SK-N-SH (cell line): ENCODE data around the gene ADAM29. TPM values are rescaled to one million over a fixed set of nuclear protein-coding genes. Genes with fewer than 3 reads are reported as not detected.

ENCODE experiments used
- CTCF ChIA-PET: fragments of 300-600, 350-600 bp; formaldehyde crosslinking; extraction: SDS; loops from one replicate; lab custom pipeline; 2021; lab: Yijun Ruan, JAX
- POLR2A ChIA-PET: fragments of 350-600 bp; sonication (Branson Sonifier 250); formaldehyde crosslinking; extraction: SDS; loops from one replicate; lab custom pipeline; 2020; ENCODE audit warnings: antibody characterized with exemption, inconsistent platforms; lab: Yijun Ruan, JAX
- DNase-seq: peaks from one replicate; pipeline ENCODE4 v3.0.0; 2012
- H2AFZ ChIP-seq: fragments of 200-600 bp; sonication (generic); 2 replicates; pipeline ENCODE4 v1.8.1; 2016; ENCODE audit warnings: antibody characterized with exemption, mild to moderate bottlenecking, low read depth
- H3F3A ChIP-seq: fragments of 200-600 bp; sonication (generic); replicated peaks from 2 replicates; pipeline ENCODE3; 2016; ENCODE audit warnings: antibody characterized with exemption, mild to moderate bottlenecking; ENCODE audit not compliant: insufficient read depth
- H3K27ac ChIP-seq, 2 experiments: fragments of 200-500 bp in 1 of 2; fragments of 200-600 bp in 1 of 2; sonication (Bioruptor generic) in 1 of 2; sonication (generic), shearing (Covaris generic) in 1 of 2; 2 replicates each; pipeline versions ENCODE4 v1.5.1 to v1.6.1; 2014 to 2016; ENCODE audit warnings: low read depth in 2 of 2, inconsistent platforms in 1 of 2, low read length in 1 of 2, mild to moderate bottlenecking in 1 of 2, mixed read lengths in 1 of 2
- H3K27me3 ChIP-seq: fragments of 200-600 bp; sonication (generic), shearing (Covaris generic); 2 replicates; pipeline ENCODE4 v1.6.1; 2016; ENCODE audit warnings: mixed run types; ENCODE audit not compliant: insufficient read depth
- H3K36me3 ChIP-seq, 2 experiments: fragments of 200-500 bp in 1 of 2; fragments of 200-600 bp in 1 of 2; sonication (Bioruptor generic) in 1 of 2; sonication (generic) in 1 of 2; replicated peaks in 1 of 2; 2 replicates each; pipeline versions ENCODE3 to v1.5.1; 2014 to 2016; ENCODE audit warnings: low read length in 1 of 2, mild to moderate bottlenecking in 1 of 2; ENCODE audit not compliant: insufficient read depth in 2 of 2, control insufficient read depth in 1 of 2
- H3K4me1 ChIP-seq, 2 experiments: fragments of 200-500 bp in 1 of 2; fragments of 200-600 bp in 1 of 2; sonication (Bioruptor generic) in 1 of 2; sonication (generic), shearing (Covaris generic) in 1 of 2; 2 replicates each; pipeline versions ENCODE4 v1.5.1 to v1.6.1; 2014 to 2016; ENCODE audit warnings: low read depth in 1 of 2, low read length in 1 of 2, mixed run types in 1 of 2; ENCODE audit not compliant: insufficient read depth in 2 of 2, control insufficient read depth in 1 of 2
- H3K4me2 ChIP-seq: fragments of 200-600 bp; sonication (generic), shearing (Covaris generic); 2 replicates; pipeline ENCODE4 v1.6.1; 2017; ENCODE audit warnings: mixed run types
- H3K4me3 ChIP-seq, 2 experiments: fragments of 200-500 bp in 1 of 2; fragments of 200-600 bp in 1 of 2; sonication (Bioruptor generic) in 1 of 2; sonication (generic), shearing (Covaris generic) in 1 of 2; 2 replicates each; pipeline versions ENCODE4 v1.5.1 to v1.8.1; 2014 to 2016; ENCODE audit warnings: low read depth in 2 of 2, inconsistent platforms in 1 of 2, low read length in 1 of 2, mild to moderate bottlenecking in 1 of 2, mixed read lengths in 1 of 2, moderate library complexity in 1 of 2
- H3K79me2 ChIP-seq: fragments of 200-600 bp; sonication (generic); 2 replicates; pipeline ENCODE4 v1.8.1; 2017; ENCODE audit warnings: mild to moderate bottlenecking; ENCODE audit not compliant: insufficient read depth
- H3K9ac ChIP-seq: fragments of 200-600 bp; sonication (generic); 2 replicates; pipeline ENCODE4 v1.6.1; 2017; ENCODE audit warnings: mixed run types
- H3K9me2 ChIP-seq: fragments of 200-600 bp; sonication (generic); 2 replicates; pipeline ENCODE4 v1.6.1; 2017; ENCODE audit warnings: mixed run types
- H3K9me3 ChIP-seq: fragments of 200-600 bp; sonication (generic); 2 replicates; pipeline ENCODE4 v1.6.1; 2017; ENCODE audit warnings: mixed run types, mild to moderate bottlenecking, moderate library complexity
- H4K20me1 ChIP-seq: fragments of 200-600 bp; sonication (generic); 2 replicates; pipeline ENCODE4 v1.6.1; 2017; ENCODE audit warnings: mild to moderate bottlenecking, mixed run types; ENCODE audit not compliant: insufficient read depth
- CHD2 ChIP-seq: fragments of 150-350 bp; IDR thresholded peaks from 2 replicates; pipeline ENCODE4 v1.6.1; 2018; ENCODE audit warnings: low read length; ENCODE audit not compliant: partially characterized antibody
- CTCF ChIP-seq: fragments of 200-600 bp; sonication (generic); IDR thresholded peaks from 2 replicates; pipeline ENCODE4 v1.6.1; 2017; ENCODE audit warnings: antibody characterized with exemption, mild to moderate bottlenecking, moderate library complexity
- ELF1 ChIP-seq: IDR thresholded peaks from 2 replicates; pipeline ENCODE4 v1.4.0; 2012
- EZH2phosphoT487 ChIP-seq: fragments of 200-600 bp; sonication (generic); IDR thresholded peaks from 2 replicates; pipeline ENCODE4 v1.6.1; 2017; ENCODE audit warnings: low read depth, mixed run types, mild to moderate bottlenecking, antibody characterized with exemption, moderate library complexity, borderline replicate concordance
- FOSL2 ChIP-seq: IDR thresholded peaks from 2 replicates; pipeline ENCODE4 v1.4.0; 2012; ENCODE audit warnings: low read depth, mild to moderate bottlenecking, moderate library complexity, borderline replicate concordance
- GABPA ChIP-seq: IDR thresholded peaks from 2 replicates; pipeline ENCODE4 v1.4.0; 2012; ENCODE audit warnings: low read depth, mild to moderate bottlenecking
- GATA2 ChIP-seq: sonication (generic); formaldehyde crosslinking; IDR thresholded peaks from 2 replicates; pipeline ENCODE4 v1.5.0; 2020; ENCODE audit warnings: mild to moderate bottlenecking, missing genetic modification reagents
- JUND ChIP-seq: IDR thresholded peaks from 2 replicates; pipeline ENCODE4 v1.4.0; 2012
- MAX ChIP-seq: IDR thresholded peaks from 2 replicates; pipeline ENCODE4 v1.4.0; 2012; ENCODE audit warnings: low read depth
- NRF1 ChIP-seq: IDR thresholded peaks from 2 replicates; pipeline ENCODE4 v1.6.1; 2012; ENCODE audit warnings: low read depth, mild to moderate bottlenecking, low read length
- RAD21 ChIP-seq: IDR thresholded peaks from 2 replicates; pipeline ENCODE4 v1.6.1; 2012; ENCODE audit warnings: mild to moderate bottlenecking, low read length
- RFX5 ChIP-seq: IDR thresholded peaks from 2 replicates; pipeline ENCODE4 v1.6.1; 2012; ENCODE audit warnings: mild to moderate bottlenecking, improper control_type of control experiment, low read length
- SMC3 ChIP-seq: IDR thresholded peaks from 2 replicates; pipeline ENCODE4 v1.6.1; 2012; ENCODE audit warnings: low read depth, low read length, improper control_type of control experiment
- TAF1 ChIP-seq: IDR thresholded peaks from 2 replicates; pipeline ENCODE4 v1.6.1; 2012; ENCODE audit warnings: low read depth, mild to moderate bottlenecking, low read length, moderate library complexity, borderline replicate concordance
- TCF12 ChIP-seq: IDR thresholded peaks from 2 replicates; pipeline ENCODE4 v1.4.0; 2012
- USF1 ChIP-seq: IDR thresholded peaks from 2 replicates; pipeline ENCODE4 v1.4.0; 2012; ENCODE audit warnings: low read depth, borderline replicate concordance
- WGBS: methylation state at CpG from one replicate; pipeline ENCODE4 v1.1.6; 2017; ENCODE audit warnings: low lambda C conversion rate; 5-methylcytosine and 5-hydroxymethylcytosine counted together
- polyA plus RNA-seq, 3 experiments: library from polyadenylated mRNA; depleted of rRNA; stranded (reverse); fragments of >200 nt; gene quantifications; 2 replicates each; pipeline ENCODE4 v1.2.3, GENCODE V29; 2012

The ADAM29 gene
- polyA plus RNA-seq, 1 of the 3 experiments (the other 2 are of a cell fraction) = not detected

- TF ChIP-seq EZH2phosphoT487 (no peak), TCF12 (no peak)
These were observed 17.4 kb downstream of the ADAM29 start (continued) for GRCh38 chr4:174935607-174936006.

GRCh38 chr4:174940002-174940401 lies 21.8 kb downstream of the ADAM29 start:
- Histone ChIP-seq H3K4me3 (no peak overlapping the region), H3F3A (no peaks in the 10 kb centered on the region), H2AFZ (no peak overlapping the region), H3K27ac (no peak overlapping the region), H3K9ac (no peak overlapping the region), H4K20me1 (no peaks in the 10 kb centered on the region), H3K9me3 (no peaks in the 10 kb centered on the region), H3K4me1 (no peaks in the 10 kb centered on the region), H3K27me3 (no peaks in the 10 kb centered on the region), H3K9me2 (no peaks in the 10 kb centered on the region), H3K4me2 (no peak overlapping the region), H3K36me3 (no peaks in the 10 kb centered on the region), H3K79me2 (no peaks in the 10 kb centered on the region)
- ChIA-PET POLR2A (no interaction called here), CTCF (no interaction called here)
- 15% methylated on average over 1 of the region's 1 CpG for WGBS
- TF ChIP-seq ELF1 (no peak), FOSL2 (no peak), GATA2 (no peak), SMC3 (no peak), NRF1 (no peak), CTCF (no peak), RFX5 (no peak)
- DNase-seq = no peak

- CTCF ChIA-PET = no interaction called here
- no peak overlapping the region for H3K9ac ChIP-seq
- H3K36me3 ChIP-seq = no peaks in the 10 kb centered on the region
These were observed 28.1 kb downstream of the ADAM29 start for GRCh38 chr4:174946246-174946645.

GRCh38 chr4:174948826-174949225 lies 30.7 kb downstream of the ADAM29 start:
- no peak for DNase-seq
- Histone ChIP-seq H3K9me3 (no peaks in the 10 kb centered on the region), H3K36me3 (no peaks in the 10 kb centered on the region), H3K9me2 (no peaks in the 10 kb centered on the region), H3F3A (no peaks in the 10 kb centered on the region), H3K4me1 (no peaks in the 10 kb centered on the region), H2AFZ (no peak overlapping the region), H3K79me2 (no peaks in the 10 kb centered on the region), H4K20me1 (no peaks in the 10 kb centered on the region), H3K4me2 (no peak overlapping the region), H3K9ac (no peak overlapping the region), H3K27ac (no peak overlapping the region), H3K27me3 (no peaks in the 10 kb centered on the region), H3K4me3 (no peak overlapping the region)
- ChIA-PET CTCF (no interaction called here), POLR2A (no interaction called here)
- TF ChIP-seq TAF1 (no peak), GABPA (no peak), EZH2phosphoT487 (no peak), TCF12 (no peak), JUND (no peak), RFX5 (no peak), MAX (no peak), USF1 (no peak), CHD2 (no peak)
- 21% methylated on average over 5 of the region's 8 CpGs for WGBS

More at GRCh38 chr4:174946246-174946645, 28.1 kb downstream of the ADAM29 start:
- Histone ChIP-seq H3K79me2 (no peaks in the 10 kb centered on the region), H3K9me2 (no peaks in the 10 kb centered on the region), H3K9me3 (no peaks in the 10 kb centered on the region), H4K20me1 (no peaks in the 10 kb centered on the region), H3K4me1 (no peaks in the 10 kb centered on the region), H3K27me3 (no peaks in the 10 kb centered on the region), H3K27ac (no peak overlapping the region), H3F3A (no peaks in the 10 kb centered on the region), H2AFZ (no peak overlapping the region), H3K4me2 (no peak overlapping the region), H3K4me3 (no peak overlapping the region)
- no peak for TF ChIP-seq RAD21
- TF ChIP-seq ELF1 = no peak
- POLR2A ChIA-PET = no interaction called here
- no peak for DNase-seq
